Keratinocyte (primary cell): ENCODE measurements around the gene MAB21L3. TPM values are rescaled to one million over a fixed set of nuclear protein-coding genes. Genes with fewer than 3 reads are reported as not detected.
A peak's percentile ranks its signal among the peaks of the same experiment; 100 is the strongest.

ENCODE experiments used
- DNase-seq: peaks from one replicate; pipeline ENCODE4 v3.0.0-alpha.2; 2011; ENCODE audit warnings: low read depth, missing footprints, low spot score
- FAIRE-seq: peaks from 2 replicates; lab custom pipeline; 2011; peaks lifted over from hg19 to GRCh38; lab: Jason Lieb, UNC
- H2AFZ ChIP-seq: 2 replicates; pipeline ENCODE4 v1.6.0; 2012; ENCODE audit warnings: low read length, control low read depth, inconsistent platforms; ENCODE audit not compliant: control insufficient read depth
- H3K27ac ChIP-seq: 2 replicates; pipeline ENCODE4 v1.5.1; 2011; ENCODE audit warnings: low read length; ENCODE audit not compliant: control insufficient read depth, insufficient read depth
- H3K27me3 ChIP-seq: 3 replicates; pipeline ENCODE4 v1.6.0; 2011; ENCODE audit warnings: low read length; ENCODE audit not compliant: control insufficient read depth, insufficient read depth; ENCODE audit errors: extremely low read depth
- H3K36me3 ChIP-seq, 2 experiments: 2 replicates in 1 of 2; 3 replicates in 1 of 2; pipeline ENCODE4 v1.5.1; 2011; ENCODE audit warnings: low read length in 2 of 2, mild to moderate bottlenecking in 1 of 2; ENCODE audit not compliant: control insufficient read depth in 2 of 2, insufficient read depth in 2 of 2; ENCODE audit errors: extremely low read depth in 1 of 2
- H3K4me1 ChIP-seq: 3 replicates; pipeline ENCODE4 v1.5.1; 2011; ENCODE audit warnings: low read length; ENCODE audit not compliant: control insufficient read depth, insufficient read depth; ENCODE audit errors: extremely low read depth
- H3K4me2 ChIP-seq: 3 replicates; pipeline ENCODE4 v1.6.0; 2011; ENCODE audit warnings: low read depth, low read length; ENCODE audit not compliant: control insufficient read depth, insufficient read depth; ENCODE audit errors: extremely low read depth
- H3K4me3 ChIP-seq, 3 experiments: fragments of 200-600 bp in 1 of 3; sonication (generic) in 1 of 3; 2 replicates in 2 of 3; 3 replicates in 1 of 3; pipeline ENCODE4 v1.5.1; 2011 to 2016; ENCODE audit warnings: low read length in 3 of 3, mild to moderate bottlenecking in 3 of 3, control low read depth in 2 of 3, inconsistent platforms in 1 of 3, low read depth in 1 of 3, mixed read lengths in 1 of 3, mixed run types in 1 of 3, moderate library complexity in 1 of 3; ENCODE audit not compliant: control insufficient read depth in 2 of 3, insufficient read depth in 2 of 3; ENCODE audit errors: extremely low read depth in 1 of 3
- H3K79me2 ChIP-seq: 2 replicates; pipeline ENCODE4 v1.6.0; 2012; ENCODE audit warnings: low read length; ENCODE audit not compliant: control insufficient read depth, insufficient read depth
- H3K9ac ChIP-seq: 3 replicates; pipeline ENCODE4 v1.6.0; 2011; ENCODE audit warnings: low read length; ENCODE audit not compliant: control insufficient read depth, insufficient read depth; ENCODE audit errors: extremely low read depth
- H3K9me1 ChIP-seq: 3 replicates; pipeline ENCODE4 v1.6.0; 2011; ENCODE audit warnings: low read length; ENCODE audit not compliant: control insufficient read depth, insufficient read depth; ENCODE audit errors: extremely low read depth
- H3K9me3 ChIP-seq: 2 replicates; pipeline ENCODE4 v1.5.1; 2012; ENCODE audit warnings: low read depth, low read length; ENCODE audit not compliant: control insufficient read depth
- H4K20me1 ChIP-seq: 3 replicates; pipeline ENCODE4 v1.6.0; 2011; ENCODE audit warnings: low read length; ENCODE audit not compliant: control insufficient read depth, insufficient read depth; ENCODE audit errors: extremely low read depth
- EZH2 ChIP-seq: IDR thresholded peaks from one replicate; pipeline ENCODE4 v1.6.1; 2012; ENCODE audit warnings: inconsistent platforms, mild to moderate bottlenecking, low read length, moderate library complexity
- dilution Hi-C: fragments of 300-500 bp; cut with MboI; formaldehyde crosslinking; loops from one replicate; pipeline ENCODE4 v1.7.0; 2020; ENCODE audit warnings: low sequenced_read_pairs; ENCODE audit not compliant: extremely low pct_ligation_motif_present
- polyA minus RNA-seq, 3 experiments: library from RNA; depleted of rRNA, polyadenylated mRNA; stranded (reverse); fragments of >200 nt; gene quantifications; 1 replicate in 1 of 3; 2 replicates in 1 of 3; 3 replicates in 1 of 3; pipeline ENCODE4 v1.2.3, GENCODE V29; 2011
- polyA plus RNA-seq, 5 experiments: library from polyadenylated mRNA; depleted of rRNA in 3 of 5; stranded (reverse) in 3 of 5; stranded (forward) in 1 of 5; unstranded in 1 of 5; fragments of >200 nt; gene quantifications; 1 replicate in 1 of 5; 2 replicates in 3 of 5; 3 replicates in 1 of 5; pipeline versions ENCODE4 v1.2.1 to v1.2.3, GENCODE V29; 2011 to 2012; ENCODE audit warnings: missing spikeins in 2 of 5, low read depth in 1 of 5, low replicate concordance in 1 of 5
- TF ChIP-seq, protein P1 (sequence below), 3 experiments: IDR thresholded peaks in 1 of 3; conservative IDR thresholded peaks in 1 of 3; optimal IDR thresholded peaks in 1 of 3; 2 replicates in 2 of 3; 3 replicates in 1 of 3; pipeline versions ENCODE3 to v1.5.1; 2011; ENCODE audit warnings: low read length in 3 of 3, mild to moderate bottlenecking in 3 of 3, moderate library complexity in 2 of 3, control low read depth in 1 of 3, inconsistent platforms in 1 of 3; ENCODE audit not compliant: insufficient read depth in 2 of 3; ENCODE audit errors: extremely low read depth in 1 of 3

The MAB21L3 gene
- polyA plus RNA-seq (0.20 to 0.57 TPM (median 0.29 TPM) in 3 replicates), polyA minus RNA-seq (0.16 to 3.2 TPM (median 2.0 TPM) in 3 replicates)
- 0.61 TPM for polyA plus RNA-seq (2011; ENCODE audit: low read depth)
- 0.16 and 0.21 TPM in 2 replicates for polyA plus RNA-seq (2011; cell fraction: cytosol; rRNA removed)
- 1.3 and 1.6 TPM in 2 replicates for polyA plus RNA-seq (2011; cell fraction: nucleus; rRNA removed)
- 0.22 and 0.83 TPM in 2 replicates for polyA plus RNA-seq (2012; ENCODE audit: low replicate concordance)
- not detected for polyA minus RNA-seq (2011; cell fraction: cytosol; rRNA and poly(A)+ RNA removed)
- polyA minus RNA-seq (2011; cell fraction: nucleus; rRNA and poly(A)+ RNA removed): 2.1 and 6.1 TPM in 2 replicates

DNA sequence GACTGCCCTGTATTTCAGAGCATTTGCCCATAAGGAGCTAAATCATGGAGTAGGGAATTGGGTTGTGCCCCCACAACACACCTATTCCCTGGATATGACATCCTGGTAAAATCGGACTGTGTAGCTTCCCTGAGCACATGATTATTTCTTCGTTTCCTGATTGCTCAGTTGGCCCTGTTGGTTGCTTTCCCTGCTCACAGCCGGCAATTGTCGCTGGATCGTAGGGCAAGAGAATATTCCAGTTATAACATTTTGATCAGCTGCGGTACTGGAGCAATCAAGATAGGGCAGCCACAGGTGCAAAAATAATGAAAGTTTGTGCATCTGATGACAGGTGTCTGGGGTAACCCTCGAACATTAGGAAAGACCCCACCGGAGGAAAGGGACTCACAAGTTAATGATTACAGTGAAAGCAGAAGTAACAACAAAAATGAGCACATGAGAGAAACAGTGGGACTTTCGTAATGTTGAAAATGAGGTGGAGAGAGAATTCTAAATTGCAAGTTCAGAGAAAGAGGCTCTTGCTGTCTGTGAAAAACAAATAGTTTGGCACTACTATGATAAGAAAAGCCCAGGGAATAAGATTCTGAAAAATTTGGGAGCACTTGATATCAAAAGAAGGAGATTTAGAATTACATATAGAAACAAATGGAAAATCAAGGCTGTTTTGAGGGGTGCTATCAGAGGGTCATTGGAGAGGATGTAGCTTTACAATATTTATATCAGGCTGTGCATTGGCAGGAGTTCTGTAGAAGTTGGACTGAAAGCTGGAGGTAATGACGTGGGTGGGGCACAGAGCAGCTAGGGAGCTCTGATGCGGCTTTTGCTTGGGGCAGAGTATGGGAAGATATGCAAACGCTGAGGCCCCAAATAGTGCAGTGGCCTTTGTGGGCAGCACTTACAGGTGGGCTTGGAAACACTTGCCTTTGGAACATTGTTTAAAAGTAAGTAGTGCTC lies at the start of gene MAB21L3:
MAB21L3 (plus strand) TSS at position 833 of the 957 bp plus-strand sequence. CDS start 1,217 bp downstream, outside the sequence.
- Histone ChIP-seq H3K27ac (peak within 1 kb of the TSS; percentile 73), H3K4me1 (peaks cover 44% of the 10 kb centered on the region), H3K9me1 (no peaks in the 10 kb centered on the region), H3K36me3 (no peaks in the 10 kb centered on the region), H3K4me2 (peak within 1 kb of the TSS; percentile 76), H4K20me1 (no peaks in the 10 kb centered on the region), H3K79me2 (no peaks in the 10 kb centered on the region), H3K9me3 (no peaks in the 10 kb centered on the region), H3K9ac (peak within 1 kb of the TSS; percentile 46), H3K4me3 (peak within 1 kb of the TSS in 2 of 3 experiments; percentile 10 to 41), H2AFZ (peak within 1 kb of the TSS; percentile 87), H3K27me3 (no peaks in the 10 kb centered on the region)
- no peak for DNase-seq
- TF ChIP-seq, protein P1, sequence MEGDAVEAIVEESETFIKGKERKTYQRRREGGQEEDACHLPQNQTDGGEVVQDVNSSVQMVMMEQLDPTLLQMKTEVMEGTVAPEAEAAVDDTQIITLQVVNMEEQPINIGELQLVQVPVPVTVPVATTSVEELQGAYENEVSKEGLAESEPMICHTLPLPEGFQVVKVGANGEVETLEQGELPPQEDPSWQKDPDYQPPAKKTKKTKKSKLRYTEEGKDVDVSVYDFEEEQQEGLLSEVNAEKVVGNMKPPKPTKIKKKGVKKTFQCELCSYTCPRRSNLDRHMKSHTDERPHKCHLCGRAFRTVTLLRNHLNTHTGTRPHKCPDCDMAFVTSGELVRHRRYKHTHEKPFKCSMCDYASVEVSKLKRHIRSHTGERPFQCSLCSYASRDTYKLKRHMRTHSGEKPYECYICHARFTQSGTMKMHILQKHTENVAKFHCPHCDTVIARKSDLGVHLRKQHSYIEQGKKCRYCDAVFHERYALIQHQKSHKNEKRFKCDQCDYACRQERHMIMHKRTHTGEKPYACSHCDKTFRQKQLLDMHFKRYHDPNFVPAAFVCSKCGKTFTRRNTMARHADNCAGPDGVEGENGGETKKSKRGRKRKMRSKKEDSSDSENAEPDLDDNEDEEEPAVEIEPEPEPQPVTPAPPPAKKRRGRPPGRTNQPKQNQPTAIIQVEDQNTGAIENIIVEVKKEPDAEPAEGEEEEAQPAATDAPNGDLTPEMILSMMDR (optimal IDR thresholded peaks at IDR 0.05 in 1 of 3, IDR thresholded peaks at IDR 0.05 in 1 of 3, conservative IDR thresholded peaks at IDR 0.05 in 1 of 3; ENCODE audit: extremely low read depth in 1 of 3, insufficient read depth in 2 of 3, low read length in 3 of 3): no peak
- TF ChIP-seq EZH2: no peak
- no peak for FAIRE-seq
- dilution Hi-C loops: no loop called here

DNA sequence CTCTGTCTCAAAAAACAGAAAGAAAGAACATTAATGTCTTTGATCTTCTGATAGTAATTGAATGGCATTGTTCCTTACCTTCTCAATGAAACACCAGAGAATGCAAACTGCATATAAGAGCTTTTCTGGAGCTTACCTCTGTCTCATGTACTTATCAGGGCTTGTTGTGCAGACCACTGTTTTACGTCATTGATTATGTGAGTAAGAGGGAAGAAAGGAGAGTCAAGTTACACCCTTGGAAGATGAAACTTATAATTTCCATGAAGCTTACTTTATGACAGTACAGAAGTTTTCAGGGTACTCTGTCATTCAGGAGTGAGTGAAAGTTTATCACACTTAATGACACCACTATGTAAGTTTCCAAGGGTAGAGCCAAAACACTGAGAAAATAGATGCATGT lies 49.0 kb upstream of the MAB21L3 start:
- H3K9ac ChIP-seq: no peak overlapping the region
- no peak overlapping the region for H2AFZ ChIP-seq
- no peak for FAIRE-seq
- no peak overlapping the region for H3K4me2 ChIP-seq
- H3K79me2 ChIP-seq: no peaks in the 10 kb centered on the region
- dilution Hi-C loops: no loop called here
- H4K20me1 ChIP-seq: no peaks in the 10 kb centered on the region
- DNase-seq: no peak
- no peaks in the 10 kb centered on the region for H3K9me1 ChIP-seq
- no peak overlapping the region for H3K27ac ChIP-seq
- H3K4me3 ChIP-seq: no peak overlapping the region
- TF ChIP-seq, protein P1 (optimal IDR thresholded peaks at IDR 0.05 in 1 of 3, IDR thresholded peaks at IDR 0.05 in 1 of 3, conservative IDR thresholded peaks at IDR 0.05 in 1 of 3; ENCODE audit: extremely low read depth in 1 of 3, insufficient read depth in 2 of 3, low read length in 3 of 3): no peak
- no peak for TF ChIP-seq EZH2
- H3K27me3 ChIP-seq: no peaks in the 10 kb centered on the region
- peaks cover 13 to 37% of the 10 kb centered on the region in 2 experiments for H3K36me3 ChIP-seq
- peaks cover 6% of the 10 kb centered on the region for H3K4me1 ChIP-seq
- no peaks in the 10 kb centered on the region for H3K9me3 ChIP-seq
